Ovary (tissue), 3 donors: ENCODE data around the gene TRNP1.

Source experiments
- POLR2A ChIP-seq: fragments of 450-650 bp; IDR thresholded peaks from one replicate; pipeline ENCODE4 v1.6.1; 2017; ENCODE audit warnings: antibody characterized with exemption, mild to moderate bottlenecking, moderate library complexity
- TF ChIP-seq, protein P1 (sequence below), 3 donors: fragments of 450-650 bp in 2 of 3; fragments of 200-600 bp in 1 of 3; IDR thresholded peaks; one replicate each; pipeline versions ENCODE4 v1.5.1 to v1.8.0; 2016 to 2022; ENCODE audit warnings: antibody characterized with exemption in 3 of 3, mild to moderate bottlenecking in 1 of 3
- donor health status: DM: no; HTN: no; CAD: no.

DNA sequence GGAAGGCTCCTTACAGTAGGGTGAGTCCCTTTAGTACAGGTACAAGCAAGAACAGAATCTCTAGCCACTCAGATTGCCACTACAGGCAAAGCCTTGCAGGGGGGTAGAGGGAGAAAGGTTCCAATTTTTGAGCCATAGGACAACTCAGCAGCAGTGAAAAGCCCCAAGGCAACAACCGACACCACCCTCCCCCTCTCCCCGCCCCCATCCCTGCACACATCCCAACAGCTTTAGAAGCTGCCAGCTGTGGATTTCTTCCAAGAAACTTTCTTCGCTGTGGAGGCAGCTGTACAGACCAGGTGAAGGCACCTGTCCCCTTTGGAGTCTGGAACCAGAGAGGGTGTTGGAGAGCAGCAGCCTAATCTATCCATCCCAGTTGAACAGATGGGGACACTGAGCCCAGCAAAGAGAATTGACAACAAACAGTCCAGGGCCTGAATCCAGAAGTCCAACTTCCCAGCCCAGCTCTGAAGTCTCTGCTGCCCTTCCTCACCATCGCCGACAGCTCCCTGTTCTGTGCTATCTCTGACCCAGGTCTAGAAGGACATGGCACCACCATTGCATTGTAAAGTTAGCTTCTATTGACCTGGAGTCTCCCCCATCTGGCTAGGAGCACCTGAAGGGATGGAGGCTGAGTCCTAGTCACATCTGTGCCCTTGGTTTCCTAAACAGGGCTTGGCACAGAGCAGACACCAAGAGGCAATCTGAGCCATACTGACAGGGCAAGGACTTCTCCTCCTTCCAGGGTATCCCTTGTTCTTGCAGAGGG lies 16.9 kb downstream of the TRNP1 start:
- TF ChIP-seq, protein P1, sequence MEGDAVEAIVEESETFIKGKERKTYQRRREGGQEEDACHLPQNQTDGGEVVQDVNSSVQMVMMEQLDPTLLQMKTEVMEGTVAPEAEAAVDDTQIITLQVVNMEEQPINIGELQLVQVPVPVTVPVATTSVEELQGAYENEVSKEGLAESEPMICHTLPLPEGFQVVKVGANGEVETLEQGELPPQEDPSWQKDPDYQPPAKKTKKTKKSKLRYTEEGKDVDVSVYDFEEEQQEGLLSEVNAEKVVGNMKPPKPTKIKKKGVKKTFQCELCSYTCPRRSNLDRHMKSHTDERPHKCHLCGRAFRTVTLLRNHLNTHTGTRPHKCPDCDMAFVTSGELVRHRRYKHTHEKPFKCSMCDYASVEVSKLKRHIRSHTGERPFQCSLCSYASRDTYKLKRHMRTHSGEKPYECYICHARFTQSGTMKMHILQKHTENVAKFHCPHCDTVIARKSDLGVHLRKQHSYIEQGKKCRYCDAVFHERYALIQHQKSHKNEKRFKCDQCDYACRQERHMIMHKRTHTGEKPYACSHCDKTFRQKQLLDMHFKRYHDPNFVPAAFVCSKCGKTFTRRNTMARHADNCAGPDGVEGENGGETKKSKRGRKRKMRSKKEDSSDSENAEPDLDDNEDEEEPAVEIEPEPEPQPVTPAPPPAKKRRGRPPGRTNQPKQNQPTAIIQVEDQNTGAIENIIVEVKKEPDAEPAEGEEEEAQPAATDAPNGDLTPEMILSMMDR (IDR thresholded peaks at IDR 0.05) = no peak
- TF ChIP-seq POLR2A = no peak
